Stimulated activated CD8-positive, alpha-beta memory T cell treated with anti-CD3 and anti-CD28 coated beads, Interleukin-4, amount 100 ng/mL, for 4 hours (primary cell): Measurements from ENCODE around the gene RTCA.
"Not testable (repeated sequence)": the region's sequence is repeated elsewhere in the genome, so short reads cannot be mapped to it uniquely, and the experiment has no call there.

Source experiments
- DNase-seq, 2 donors: peaks; one replicate each; pipeline ENCODE4 v3.0.0-alpha.2; 2020; ENCODE audit warnings: low read depth in 2 of 2, low spot score in 1 of 2

Gene RTCA

DNA sequence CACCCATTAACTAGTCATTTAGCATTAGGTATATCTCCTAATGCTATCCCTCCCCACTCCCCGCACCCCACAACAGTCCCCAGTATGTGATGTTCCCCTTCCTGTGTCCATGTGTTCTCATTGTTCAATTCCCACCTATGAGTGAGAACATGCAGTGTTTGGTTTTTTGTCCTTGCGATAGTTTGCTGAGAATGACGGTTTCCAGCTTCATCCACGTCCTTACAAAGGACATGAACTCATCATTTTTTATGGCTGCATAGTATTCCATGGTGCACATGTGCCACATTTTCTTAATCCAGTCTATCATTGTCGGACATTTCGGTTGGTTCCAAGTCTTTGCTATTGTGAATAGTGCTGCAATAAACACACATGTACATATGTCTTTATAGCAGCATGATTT lies 7.6 kb upstream of the RTCA start:
- DNase-seq: not testable (repeated sequence)

DNA sequence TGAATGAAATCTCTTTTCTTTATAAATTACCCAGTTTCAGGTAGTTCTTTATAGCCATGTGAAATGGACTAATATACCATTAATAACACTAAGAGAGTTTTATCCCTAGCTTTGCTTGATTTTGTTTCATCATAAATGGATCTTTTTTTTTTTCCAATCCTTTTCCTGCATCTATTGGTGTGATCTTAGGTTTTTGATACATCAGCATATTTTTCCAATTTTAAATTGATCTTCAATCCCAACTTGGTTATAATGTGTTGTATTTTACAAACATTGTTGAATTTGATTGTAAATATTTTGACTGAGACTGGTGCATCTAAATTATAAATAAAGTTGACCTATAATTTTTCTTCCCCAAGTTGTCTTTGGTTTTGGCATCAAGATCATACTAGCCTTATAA lies 4.3 kb upstream of the RTCA start:
- DNase-seq: no peak

DNA sequence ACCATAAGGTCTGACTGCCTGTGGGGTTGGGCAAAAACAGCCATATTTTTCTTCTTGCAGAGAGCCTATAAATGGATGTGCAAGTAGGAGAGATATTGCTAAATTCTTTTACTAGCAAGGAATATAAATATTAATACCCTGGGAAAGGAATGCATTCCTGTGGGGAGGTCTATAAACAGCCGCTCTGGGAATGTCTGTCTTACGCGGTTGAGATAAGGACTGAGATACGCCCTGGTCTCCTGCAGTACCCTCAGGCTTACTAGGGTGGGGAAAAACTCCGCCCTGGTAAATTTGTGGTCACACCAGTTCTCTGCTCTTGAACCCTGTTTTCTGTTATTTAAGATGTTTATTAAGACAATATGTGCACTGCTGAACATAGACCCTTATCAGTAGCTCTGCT lies 1.9 kb upstream of the RTCA start:
- DNase-seq: not testable (repeated sequence)

DNA sequence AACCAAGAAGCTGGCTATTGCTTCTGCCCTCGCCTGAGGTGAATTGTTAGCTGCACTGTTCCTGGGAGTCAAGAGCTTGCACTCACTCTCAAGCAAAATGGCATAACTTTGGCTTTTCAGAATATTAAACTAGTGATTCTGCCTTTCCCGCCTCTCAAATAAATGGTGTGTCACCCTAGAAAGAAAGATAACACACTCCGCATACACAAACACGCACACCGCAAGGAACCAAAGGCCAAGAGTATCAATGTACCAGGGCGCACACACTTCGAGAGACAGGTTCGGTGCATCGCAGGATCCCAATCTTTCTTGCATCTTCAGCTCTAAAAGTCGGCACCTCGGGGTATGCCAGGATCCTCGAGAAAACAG lies 470 bp upstream of the RTCA start:
- no peak for DNase-seq

DNA sequence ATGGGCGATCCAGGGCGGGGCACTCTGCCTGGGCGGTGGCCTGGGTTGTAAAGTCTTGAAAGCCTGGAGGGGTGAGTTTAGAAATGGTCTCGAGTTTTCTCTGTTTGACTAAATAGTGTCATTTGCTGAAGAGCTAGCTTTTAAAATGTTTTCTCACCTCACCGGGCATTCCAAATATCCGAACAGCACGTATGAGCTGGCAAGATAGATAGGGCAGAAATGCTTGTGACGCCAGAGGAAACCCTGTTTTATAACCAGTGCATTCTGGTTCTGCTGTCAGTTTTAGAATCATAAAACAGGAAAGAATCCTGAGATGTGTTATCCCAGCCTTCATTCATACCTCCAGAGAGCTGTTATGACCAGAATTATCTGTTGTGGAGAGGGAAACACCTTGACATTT lies 725 bp downstream of the RTCA start:
- no peak for DNase-seq

DNA sequence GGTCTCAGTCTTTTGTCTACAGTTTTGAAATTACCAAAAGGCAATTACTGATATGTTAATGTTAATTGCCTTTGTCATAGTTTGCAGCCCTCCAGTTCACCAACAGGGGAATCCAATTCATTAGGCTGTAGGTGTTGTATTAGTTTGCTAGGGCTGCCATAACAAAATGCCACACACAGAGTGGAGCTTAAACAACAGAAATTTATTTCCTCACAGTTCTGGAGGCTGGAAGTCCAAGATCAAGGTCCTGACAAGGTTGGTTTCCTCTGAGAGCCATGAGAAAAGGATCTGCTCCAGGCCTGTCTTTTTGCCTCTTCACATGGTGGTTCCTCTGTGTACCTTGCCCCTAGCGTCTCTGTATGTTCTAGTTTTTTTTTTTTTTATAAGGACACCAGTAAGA lies 1.3 kb downstream of the RTCA start:
- no peak for DNase-seq

DNA sequence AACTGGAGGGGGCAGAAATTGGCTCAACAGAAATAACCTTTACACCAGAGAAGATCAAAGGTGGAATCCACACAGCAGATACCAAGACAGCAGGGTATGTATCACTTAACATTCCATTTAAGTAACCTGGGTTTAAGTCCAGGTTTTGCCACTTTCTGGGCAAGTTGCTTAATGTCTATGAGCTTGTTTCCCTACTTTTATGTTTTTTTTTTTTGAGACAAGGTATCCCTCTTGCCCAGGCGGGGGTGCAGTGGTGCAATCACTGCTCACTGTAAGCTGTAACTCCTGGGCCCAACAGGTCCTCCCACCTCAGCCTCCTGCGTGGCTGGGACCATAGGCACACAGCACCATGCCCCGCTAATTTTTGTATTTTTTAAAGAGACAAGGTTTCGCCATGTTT lies 2.2 kb downstream of the RTCA start:
- no peak for DNase-seq

DNA sequence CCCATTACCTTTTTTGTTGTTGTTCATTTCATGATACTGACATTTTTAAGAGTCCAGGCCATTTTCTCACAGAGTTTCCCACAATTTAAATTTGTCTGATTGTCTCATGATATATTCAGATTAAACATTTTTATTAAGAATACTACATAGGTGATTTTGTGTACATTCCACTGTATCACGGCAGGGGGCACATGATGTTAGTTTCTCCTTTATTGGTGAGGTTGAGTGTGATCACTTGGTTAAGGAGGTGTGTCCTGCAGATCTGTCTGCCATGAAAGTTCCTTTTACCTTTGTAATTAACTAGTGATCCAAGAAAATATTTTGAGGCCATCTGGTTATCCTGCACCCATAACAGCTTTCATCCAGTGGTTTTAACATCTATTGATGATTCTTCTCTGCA lies 11.8 kb downstream of the RTCA start:
- no peak for DNase-seq

DNA sequence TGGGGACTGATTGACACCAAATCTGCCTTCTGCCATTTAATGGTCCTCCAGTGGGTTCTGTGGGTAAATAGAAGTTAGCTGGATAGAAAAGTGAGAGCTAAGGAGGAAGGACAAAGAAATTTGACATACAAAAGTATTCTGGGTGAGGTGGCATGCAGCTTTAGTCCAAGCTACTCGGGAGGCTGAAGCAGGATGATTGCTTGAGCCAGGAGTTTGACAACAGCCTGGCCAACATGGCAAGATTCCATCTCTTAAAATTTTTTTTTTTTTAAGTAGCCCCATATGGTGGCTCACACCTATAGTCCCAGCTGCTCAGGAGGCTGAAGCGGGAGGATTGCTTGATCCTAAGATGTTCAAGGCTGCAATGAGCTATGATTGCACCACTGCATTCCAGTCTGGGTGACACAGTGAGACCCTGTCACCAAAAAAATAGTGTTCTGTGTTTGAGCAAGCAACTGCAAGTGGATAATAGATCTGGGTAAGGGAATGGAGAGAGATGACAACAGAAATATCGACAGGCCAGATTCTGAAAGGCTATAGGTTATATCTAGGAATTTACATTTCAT lies 13.4 kb downstream of the RTCA start:
- no peak for DNase-seq

DNA sequence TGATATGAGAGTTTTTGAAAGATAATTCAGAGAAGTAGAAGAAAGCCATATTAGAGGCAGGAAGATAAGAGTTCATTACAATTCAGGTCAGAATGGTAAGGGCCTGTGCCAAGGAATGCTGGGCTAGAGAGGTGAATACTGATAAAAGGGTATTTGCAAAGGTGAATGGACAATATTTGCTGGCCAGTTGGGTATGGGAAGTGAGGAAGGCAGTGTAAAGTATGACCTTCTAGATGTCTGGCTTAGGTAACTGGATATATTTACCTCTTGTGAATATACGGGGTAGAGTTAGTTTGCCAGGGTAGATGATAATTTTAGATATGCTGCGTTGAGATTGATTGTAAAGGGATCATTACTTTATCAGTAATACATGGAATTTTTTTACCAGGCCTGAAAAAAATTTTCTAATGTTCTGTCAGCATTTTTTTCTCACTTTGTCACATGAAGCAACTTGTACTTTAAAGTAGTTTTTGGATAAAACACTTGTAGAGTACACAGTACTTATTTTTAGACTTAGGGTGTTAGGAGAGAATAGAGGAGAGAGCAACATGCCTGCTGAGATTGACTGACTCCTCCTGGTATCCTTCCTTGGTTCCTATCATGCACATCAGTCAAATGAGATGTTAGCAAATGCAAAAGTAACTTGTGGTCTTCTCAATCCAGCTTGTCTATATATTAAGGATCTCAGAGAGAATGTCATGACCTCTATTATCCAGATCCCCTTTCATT lies 14.1 kb downstream of the RTCA start:
- DNase-seq: no peak

DNA sequence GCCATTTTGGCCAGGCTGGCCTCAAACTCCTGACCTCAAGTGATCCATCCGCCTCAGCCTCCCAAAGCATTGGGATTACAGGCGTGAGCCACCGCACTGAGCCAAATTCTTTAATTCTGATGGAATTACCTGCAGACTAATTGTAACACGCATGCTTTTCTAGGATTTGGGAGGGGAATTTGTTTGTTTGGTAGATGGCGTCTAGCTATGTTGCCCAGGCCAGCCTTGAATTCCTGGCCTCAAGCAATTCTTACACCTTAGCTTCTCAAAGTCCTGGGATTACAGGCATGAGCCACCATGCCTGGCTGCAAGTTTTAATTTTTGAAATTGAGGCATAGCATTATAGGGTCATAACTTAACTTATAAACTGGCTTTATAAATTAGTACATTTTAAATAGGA lies 18.6 kb downstream of the RTCA start:
- no peak for DNase-seq

DNA sequence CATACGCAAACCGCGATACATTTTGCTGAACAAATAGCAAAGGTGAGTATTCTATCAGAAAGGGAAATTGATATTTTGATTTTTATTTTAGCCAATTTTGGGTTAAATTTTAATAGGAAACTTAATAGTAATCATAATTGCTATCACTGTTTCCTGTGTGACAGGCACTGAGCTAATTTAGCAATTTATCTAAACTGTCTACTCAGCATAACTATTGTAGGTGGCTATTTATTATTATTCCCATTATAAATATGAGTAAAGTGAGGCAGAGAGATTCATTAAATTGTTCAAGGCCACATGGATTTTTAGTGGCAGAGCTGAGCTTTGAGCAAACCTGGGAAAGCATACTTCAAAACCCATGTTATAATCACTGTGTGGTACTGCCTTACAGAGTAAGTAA lies 21.1 kb downstream of the RTCA start:
- no peak for DNase-seq

DNA sequence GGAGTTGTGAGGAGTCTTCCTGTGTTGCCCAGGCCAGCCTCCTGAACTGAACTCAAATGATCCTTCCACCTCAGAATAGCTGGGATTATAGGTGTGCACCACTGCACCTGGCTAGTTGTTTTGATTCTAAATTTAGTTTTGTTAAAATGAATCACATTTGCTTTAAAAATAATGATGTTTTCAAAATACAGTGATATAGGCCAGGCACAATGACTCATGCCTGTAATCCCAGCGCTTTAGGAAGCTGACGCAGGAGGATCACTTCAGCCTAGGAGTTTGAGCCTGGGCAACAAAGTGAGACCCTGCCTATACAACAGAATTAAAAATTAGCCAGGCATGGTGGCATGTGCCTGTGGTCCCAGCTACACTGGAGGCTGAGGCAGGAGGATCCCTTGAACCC lies 24.3 kb downstream of the RTCA start:
- no peak for DNase-seq

DNA sequence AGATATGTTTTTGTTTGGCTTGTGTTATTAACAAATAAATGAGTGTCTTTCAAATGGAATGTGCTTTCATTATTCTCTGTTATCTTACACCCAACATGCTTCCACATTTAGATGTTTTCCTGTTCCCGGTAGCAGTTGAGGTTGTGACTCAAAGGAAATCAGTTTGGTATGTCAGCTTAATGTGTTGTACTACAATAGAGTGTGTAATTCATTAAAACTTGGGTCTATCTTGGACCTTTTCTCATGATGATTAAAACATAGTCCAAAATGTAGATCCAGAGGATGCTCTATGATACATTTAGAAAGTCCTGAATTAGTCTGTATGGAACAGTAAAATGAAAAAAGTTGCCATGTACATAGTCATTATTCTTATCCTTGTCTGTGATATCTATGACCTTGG lies 26.7 kb downstream of the RTCA start:
- no peak for DNase-seq

DNA sequence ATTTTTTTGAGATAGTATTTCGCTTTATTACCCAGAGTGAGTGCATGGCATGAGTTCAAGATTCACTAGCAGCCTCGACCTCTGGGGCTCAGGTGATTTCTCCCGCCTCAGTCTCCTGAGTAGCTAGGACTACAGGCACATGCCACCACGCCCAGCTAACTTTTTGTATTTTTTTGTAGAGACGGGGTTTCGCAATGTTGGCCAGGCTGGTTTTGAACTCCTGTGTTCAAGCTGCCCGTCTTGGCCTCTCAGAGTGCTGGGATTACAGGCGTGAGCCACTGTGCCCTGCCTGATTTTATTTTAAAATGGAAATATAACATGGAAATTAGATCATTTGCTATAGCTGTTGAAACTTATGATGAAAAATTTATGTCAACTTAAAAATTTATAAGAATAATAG lies 30.1 kb downstream of the RTCA start:
- no peak for DNase-seq

DNA sequence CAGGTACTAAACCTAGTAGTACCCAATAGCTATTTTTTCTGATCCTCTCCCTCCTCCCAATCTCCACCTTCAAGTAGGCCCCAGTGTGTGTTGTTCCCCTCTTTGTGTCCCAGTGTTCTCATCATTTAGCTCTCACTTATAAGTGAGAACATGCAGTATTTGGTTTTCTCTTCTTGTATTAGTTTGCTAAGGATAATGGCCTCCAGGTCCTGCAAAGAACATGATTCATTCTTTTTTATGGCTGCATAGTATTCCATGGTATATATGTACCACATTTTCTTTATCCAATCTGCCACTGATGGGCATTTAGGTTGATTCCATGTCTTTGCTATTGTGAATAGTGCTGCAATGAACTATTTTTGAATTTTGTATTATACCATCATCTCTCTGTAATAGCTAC lies 31.0 kb downstream of the RTCA start:
- DNase-seq: not testable (repeated sequence)

DNA sequence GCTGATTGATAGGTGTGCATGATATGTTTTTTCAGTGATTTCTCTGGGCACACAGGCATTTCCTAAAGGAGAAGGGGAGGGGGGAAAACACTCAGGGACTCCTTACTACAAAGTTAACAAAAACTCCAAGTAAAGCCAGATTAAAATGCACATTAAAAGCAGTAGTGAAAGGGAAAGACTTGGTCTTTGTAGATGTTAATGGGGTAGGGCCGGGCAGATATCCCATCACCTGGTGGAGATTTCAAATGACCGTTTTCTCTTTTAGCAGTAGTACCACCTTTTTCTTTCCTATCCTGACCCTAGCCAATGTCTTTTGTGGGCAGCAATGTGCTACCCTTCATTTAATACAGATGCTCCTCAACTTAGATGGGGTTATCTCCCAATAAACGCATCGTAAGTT lies 32.5 kb downstream of the RTCA start:
- no peak for DNase-seq

DNA sequence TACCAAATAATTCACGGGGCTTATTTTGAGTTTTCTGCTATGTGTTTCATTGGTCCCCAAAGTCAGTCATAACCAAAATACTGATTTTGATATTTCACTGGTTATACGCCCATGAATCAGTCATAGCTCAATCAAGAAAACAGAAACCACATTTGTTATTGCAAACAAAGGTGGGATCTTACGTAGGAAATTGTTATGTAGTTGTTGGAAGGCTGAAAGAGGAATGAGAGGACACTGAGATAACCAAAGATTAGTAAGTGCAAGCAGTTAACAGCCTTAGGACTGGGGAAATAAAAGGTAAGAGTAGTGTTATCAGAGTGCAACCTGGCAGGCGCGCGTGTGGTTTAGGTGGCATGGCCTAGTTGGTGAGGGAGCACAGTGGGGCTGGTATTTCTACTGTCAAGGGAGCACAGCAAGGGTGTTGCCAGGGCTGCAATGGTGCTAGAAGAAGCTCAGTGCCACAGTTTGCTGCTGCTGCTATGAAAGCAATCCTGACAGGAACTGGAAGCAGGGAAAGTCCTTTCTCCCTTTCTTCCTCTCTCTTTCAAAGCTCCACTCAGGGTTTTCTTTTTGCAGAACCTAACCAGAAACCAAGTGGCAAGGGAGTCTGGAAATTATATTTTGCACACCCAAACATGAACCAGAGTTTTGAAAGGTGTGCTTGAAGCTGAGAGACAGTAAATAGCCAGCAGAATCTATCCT lies 33.7 kb downstream of the RTCA start:
- DNase-seq: no peak

DNA sequence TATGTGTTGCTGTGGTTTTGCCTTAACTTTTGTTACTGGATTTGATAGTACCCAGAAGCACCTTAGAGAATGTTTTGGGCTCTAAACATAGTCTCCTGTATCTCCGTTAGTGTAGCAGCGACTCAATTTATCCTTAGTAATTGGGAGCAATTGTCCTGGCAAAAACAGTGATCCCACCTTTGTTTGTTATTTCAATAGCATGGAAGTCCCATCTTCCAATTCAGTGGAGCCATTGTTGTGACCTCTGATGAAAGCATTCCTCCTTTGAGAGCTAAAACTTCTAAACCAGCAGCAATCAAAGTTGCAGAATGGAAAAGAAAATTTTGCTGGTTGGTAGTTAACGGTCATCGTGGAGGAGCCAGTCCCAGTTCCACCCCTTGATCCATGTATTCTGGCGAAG lies 34.7 kb downstream of the RTCA start:
- DNase-seq: no peak

DNA sequence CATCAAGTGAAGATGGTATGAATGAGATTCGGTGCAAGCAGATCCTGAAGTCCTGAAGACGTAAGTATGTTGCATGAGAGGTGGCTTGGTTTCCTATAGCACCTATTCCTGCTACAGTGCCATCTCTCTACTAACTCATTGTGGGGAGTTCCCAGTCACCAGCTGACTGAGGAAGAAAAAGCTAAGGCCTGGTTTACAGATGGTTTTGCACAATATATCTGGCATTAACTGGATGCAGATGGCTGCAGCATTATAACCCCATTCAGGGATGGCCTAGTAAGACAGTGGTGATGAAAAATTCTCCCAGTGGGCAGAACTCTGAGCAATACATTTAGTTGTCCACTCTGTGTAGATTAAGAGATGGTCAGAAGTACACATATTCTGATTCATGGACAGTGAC lies 36.7 kb downstream of the RTCA start:
- DNase-seq: no peak

DNA sequence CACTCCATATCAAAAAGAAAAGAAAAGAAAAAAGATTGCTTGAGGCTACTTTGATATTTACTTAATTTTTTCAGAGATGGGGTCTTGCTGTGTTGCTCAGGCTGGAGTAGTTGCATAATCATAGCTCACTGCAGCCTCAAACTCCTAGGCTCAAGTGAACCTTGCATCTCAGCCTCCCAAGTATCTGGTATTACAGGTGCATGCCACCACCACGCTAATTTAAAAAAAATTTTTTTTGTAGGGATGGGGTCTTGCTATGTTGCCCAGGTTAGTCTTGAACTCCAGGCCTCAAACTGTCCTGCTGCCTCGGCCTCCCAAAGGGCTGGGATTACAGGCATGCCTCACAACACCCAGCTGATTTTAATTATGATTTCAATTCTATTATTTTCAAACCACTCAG lies 38.2 kb downstream of the RTCA start:
- DNase-seq: no peak

DNA sequence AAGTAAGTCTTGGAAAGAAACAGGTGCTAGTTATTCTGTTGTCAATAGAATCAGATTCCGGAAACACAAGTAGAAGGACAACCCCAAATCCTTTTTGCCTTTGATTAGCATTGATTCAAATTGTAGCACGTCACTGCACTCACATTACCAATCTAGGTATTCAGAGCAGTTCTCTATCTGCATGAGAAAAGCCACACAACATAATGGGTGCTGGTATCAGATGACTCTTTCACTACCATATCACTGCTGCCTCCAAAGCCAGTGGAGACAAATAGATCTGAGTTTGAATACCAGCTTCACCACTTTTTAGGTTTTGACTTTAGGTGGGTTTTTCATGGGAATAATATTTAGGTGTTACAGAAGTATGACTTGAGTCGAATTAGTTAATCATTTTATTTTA lies 38.9 kb downstream of the RTCA start:
- DNase-seq: no peak

DNA sequence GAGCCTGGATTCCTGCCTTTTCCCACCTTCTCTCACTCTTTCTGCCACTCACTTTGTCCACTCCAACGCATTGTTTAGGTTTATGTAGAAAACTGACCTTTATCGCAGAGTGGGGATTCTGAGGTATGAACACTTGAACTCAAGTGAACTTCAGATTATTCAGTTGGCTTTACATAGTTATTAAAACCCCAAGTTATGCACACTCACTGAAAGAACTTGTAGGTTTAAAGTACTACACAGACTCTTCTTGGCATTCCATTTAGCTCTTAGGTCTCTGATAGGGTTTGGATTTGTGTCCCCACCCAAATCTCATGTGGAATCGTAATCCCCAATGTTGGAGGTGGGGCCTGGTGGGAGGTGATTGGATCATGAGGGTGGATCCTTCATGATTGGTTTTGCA lies 39.9 kb downstream of the RTCA start:
- no peak for DNase-seq
